Ascending aorta (tissue), 2 donors: ENCODE results near the gene TRIP6. TPM values are rescaled to one million over a fixed set of nuclear protein-coding genes. Genes with fewer than 3 reads are reported as not detected.

Source experiments
- DNase-seq, 2 donors: peaks; one replicate each; pipeline ENCODE4 v3.0.0-alpha.2; 2019; ENCODE audit warnings: low spot score in 2 of 2
- H3K27ac ChIP-seq, 2 donors: fragments of 200-600 bp; sonication (generic); one replicate each; pipeline ENCODE4 v1.5.1; 2016 to 2017; ENCODE audit warnings: mild to moderate bottlenecking in 1 of 2
- H3K27me3 ChIP-seq: fragments of 200-600 bp; sonication (generic); one replicate; pipeline ENCODE4 v1.5.1; 2017
- H3K36me3 ChIP-seq, 2 donors: fragments of 200-600 bp; sonication (generic); one replicate each; pipeline ENCODE4 v1.5.1; 2016
- H3K4me1 ChIP-seq, 2 donors: fragments of 200-600 bp; sonication (generic); one replicate each; pipeline ENCODE4 v1.5.1; 2016 to 2017; ENCODE audit warnings: mild to moderate bottlenecking in 1 of 2
- H3K4me3 ChIP-seq, 2 donors: fragments of 200-600 bp; sonication (generic); one replicate each; pipeline ENCODE4 v1.5.1; 2016 to 2017; ENCODE audit warnings: mild to moderate bottlenecking in 1 of 2
- H3K9me3 ChIP-seq, 2 donors: fragments of 200-600 bp; sonication (generic); one replicate each; pipeline ENCODE4 v1.5.1; 2016
- intact Hi-C: fragments of 100-400 bp; cut with DNase I; formaldehyde crosslinking; loops from one replicate; pipeline ENCODE4 v1.15.1; 2023
- total RNA-seq: library from RNA; depleted of rRNA; stranded (reverse); fragments of >200 nt; gene quantifications from one replicate; pipeline ENCODE4 v1.1.0, GENCODE V29; 2016
- TF ChIP-seq, protein P1 (sequence below), 3 experiments: fragments of 200-600 bp in 2 of 3; fragments of 450-650 bp in 1 of 3; sonication (generic) in 2 of 3; IDR thresholded peaks; one replicate each; pipeline ENCODE4 v1.5.1; 2016 to 2019; ENCODE audit warnings: antibody characterized with exemption in 3 of 3, mild to moderate bottlenecking in 1 of 3, moderate library complexity in 1 of 3

The TRIP6 gene
- total RNA-seq, 1 donor from 2014 or later = 221 TPM

DNA sequence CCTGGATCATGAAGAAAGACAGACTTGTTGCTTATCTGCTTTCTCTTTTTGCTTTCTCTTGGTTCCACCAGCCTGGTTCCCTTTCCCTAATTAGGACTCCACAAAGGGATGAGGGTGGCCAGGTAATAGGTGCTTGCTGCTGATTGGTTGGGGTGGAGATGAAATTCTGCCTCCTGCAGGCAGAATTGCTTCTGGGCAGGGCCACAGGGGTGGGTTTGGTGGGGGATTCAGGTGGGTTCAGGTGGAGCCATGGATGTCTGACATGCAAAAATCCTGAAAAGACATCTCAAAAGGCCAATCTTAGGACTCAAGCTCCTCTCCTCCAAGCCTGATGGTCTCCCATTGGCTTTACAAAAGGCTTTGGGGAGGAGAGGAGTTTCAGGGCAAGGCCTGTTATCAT is 53.9 kb downstream of the TRIP6 start:
- Histone ChIP-seq H3K27ac (no peak overlapping the region), H3K9me3 (no peaks in the 10 kb centered on the region), H3K4me3 (no peak overlapping the region), H3K27me3 (no peaks in the 10 kb centered on the region), H3K4me1 (no peaks in the 10 kb centered on the region), H3K36me3 (no peaks in the 10 kb centered on the region)
- TF ChIP-seq, protein P1, sequence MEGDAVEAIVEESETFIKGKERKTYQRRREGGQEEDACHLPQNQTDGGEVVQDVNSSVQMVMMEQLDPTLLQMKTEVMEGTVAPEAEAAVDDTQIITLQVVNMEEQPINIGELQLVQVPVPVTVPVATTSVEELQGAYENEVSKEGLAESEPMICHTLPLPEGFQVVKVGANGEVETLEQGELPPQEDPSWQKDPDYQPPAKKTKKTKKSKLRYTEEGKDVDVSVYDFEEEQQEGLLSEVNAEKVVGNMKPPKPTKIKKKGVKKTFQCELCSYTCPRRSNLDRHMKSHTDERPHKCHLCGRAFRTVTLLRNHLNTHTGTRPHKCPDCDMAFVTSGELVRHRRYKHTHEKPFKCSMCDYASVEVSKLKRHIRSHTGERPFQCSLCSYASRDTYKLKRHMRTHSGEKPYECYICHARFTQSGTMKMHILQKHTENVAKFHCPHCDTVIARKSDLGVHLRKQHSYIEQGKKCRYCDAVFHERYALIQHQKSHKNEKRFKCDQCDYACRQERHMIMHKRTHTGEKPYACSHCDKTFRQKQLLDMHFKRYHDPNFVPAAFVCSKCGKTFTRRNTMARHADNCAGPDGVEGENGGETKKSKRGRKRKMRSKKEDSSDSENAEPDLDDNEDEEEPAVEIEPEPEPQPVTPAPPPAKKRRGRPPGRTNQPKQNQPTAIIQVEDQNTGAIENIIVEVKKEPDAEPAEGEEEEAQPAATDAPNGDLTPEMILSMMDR (IDR thresholded peaks at IDR 0.05) = no peak
- intact Hi-C loops = no loop called here
- no peak for DNase-seq

Other genes with a start within 250 kb of the TRIP6 start
- gene TFR2, start 225.8 kb upstream of the TRIP6 start, total RNA-seq = not detected
- gene ACTL6B, start 210.9 kb upstream of the TRIP6 start, total RNA-seq = not detected
- 500 TPM for gene GNB2, start 193.6 kb upstream of the TRIP6 start, total RNA-seq
- gene GIGYF1, start 173.1 kb upstream of the TRIP6 start, total RNA-seq = 31.1 TPM
- 44.0 TPM for gene POP7, start 161.3 kb upstream of the TRIP6 start, total RNA-seq
- gene EPO, start 146.9 kb upstream of the TRIP6 start, total RNA-seq = not detected
- not detected for gene ZAN, start 133.8 kb upstream of the TRIP6 start, total RNA-seq
- gene EPHB4, start 39.9 kb upstream of the TRIP6 start, total RNA-seq = 144 TPM
- 19.4 TPM for gene SLC12A9, start 14.7 kb upstream of the TRIP6 start, total RNA-seq
- gene SRRT, start 7.7 kb downstream of the TRIP6 start, total RNA-seq = 89.2 TPM
- 0.53 TPM for gene UFSP1, start 22.3 kb downstream of the TRIP6 start, total RNA-seq
- gene ACHE, start 28.5 kb downstream of the TRIP6 start, total RNA-seq = 7.8 TPM
- gene MUC3A, start 82.1 kb downstream of the TRIP6 start, total RNA-seq = not detected
- 0.85 TPM for gene MUC12, start 102.2 kb downstream of the TRIP6 start, total RNA-seq
- gene MUC17, start 152.7 kb downstream of the TRIP6 start, total RNA-seq = not detected
- gene TRIM56, start 218.1 kb downstream of the TRIP6 start, total RNA-seq = 29.6 TPM